Ramos (cell line): ENCODE measurements around the gene ACTG1.
"Not testable (repeated sequence)": the region's sequence is repeated elsewhere in the genome, so short reads cannot be mapped to it uniquely, and the experiment has no call there.

Experiments used
- in situ Hi-C: fragments of 300-500 bp; cut with MboI; formaldehyde crosslinking; loops from one replicate; pipeline ENCODE4 v1.14.3; 2022; ENCODE audit warnings: low sequenced_read_pairs; ENCODE audit not compliant: unreplicated experiment

ACTG1 gene

DNA sequence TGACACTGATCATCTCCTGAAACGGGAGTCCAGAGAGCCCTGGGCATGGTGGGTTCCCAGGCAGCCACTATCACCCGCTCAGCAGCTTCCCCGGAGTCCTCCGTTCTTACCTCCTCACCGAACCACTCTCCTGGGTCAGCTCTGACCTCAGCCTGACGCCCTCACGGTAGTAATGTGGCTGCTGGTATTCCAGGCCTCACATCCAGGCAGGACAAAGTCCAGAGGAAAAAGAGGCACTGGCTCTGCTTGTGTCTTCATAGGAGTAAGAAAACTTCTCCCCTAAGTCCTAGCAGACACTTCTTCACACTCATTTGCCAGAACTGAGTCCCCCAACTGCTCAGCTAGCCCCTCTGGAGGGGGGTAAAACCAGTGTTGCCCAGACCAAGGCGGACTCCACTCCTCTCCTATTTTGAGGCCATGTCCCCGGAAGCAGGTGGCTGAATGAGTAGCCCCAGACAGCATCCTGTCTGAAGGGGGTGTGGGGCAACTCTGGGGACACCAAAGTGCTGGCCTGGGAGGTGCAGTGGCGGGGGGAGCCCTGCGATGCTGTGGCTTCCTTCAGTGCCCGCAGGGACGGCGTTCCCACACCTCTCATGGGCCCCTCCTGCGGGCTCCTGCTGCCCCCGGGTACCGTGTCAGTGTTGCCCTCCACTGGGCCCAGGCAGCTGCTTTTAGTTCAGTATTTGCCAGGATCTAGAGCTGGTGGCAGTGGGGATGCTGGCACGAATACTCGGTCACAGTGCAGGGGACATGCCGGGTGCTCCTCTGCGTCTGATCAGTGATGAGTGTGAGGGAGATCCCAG lies 20.9 kb upstream of the ACTG1 start:
- in situ Hi-C loops, result no loop called here

DNA sequence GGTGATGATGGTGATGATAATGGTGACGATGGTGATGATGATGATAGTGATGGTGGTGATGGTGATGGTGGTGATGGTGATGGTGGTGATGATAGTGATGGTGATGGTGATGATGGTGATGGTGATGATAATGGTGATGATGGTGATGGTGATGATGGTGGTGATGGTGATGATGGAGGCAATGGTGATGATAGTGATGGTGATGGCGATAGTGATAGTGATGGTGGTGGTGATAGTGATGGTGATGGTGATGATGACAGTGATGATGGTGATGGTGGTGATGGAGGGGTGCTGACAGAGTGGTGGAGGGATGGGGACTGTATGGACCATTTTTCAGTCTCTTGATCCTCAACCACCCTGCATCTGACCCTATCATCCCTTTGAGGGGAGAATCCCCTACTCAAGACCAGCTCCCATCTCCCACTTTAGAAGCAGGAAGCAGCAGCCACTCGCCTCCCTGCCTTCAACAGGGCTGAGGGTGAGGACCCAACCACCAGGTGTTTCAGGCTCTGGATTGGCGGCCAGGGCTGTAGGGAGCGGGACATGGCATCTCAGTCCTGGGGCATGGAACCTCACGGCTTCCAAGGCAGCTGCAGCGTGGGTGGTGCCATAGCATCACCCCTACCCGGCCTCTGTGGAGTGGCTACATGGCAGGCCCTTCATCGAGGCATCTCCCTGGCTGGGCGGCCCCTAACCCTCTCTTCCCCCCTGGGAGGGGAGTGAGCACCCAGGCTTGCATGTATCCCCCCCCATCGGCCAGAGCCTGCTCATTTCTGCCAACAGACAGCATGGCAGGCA lies 20.1 kb upstream of the ACTG1 start:
- in situ Hi-C loops, result no loop called here

DNA sequence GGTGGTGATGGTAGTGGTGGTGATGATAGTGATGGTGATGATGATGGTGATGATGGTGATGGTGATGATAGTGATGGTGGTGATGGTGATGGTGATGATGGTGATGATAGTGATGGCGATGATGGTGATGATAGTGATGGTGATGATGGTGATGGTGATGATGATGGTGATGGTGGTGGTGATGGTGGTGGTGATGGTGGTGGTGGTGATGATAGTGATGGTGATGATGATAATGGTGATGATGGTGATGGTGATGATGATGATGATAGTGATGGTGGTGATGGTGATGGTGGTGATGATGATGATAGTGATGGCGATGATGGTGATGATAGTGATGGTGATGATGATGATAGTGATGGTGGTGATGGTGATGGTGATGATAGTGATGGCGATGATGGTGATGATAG lies 19.4 kb upstream of the ACTG1 start:
- in situ Hi-C loops, result not testable (repeated sequence)

DNA sequence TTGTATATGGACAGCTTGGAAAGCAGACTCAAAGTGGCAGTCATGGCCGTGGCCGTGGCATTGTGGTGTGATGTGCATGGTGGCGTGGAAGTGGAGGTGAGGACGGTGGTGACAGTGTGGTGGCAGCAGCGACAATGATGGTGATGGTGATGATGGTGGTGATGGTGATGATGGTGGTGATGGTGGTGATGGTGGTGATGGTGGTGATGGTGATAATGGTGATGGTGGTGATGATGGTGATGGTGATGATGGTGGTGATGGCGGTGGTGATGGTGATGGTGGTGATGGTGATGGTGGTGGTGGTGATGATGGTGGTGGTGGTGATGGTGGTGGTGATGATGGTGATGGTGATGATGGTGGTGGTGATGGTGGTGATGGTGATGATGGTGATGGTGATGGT lies 18.4 kb upstream of the ACTG1 start:
- in situ Hi-C loops, result not testable (repeated sequence)

DNA sequence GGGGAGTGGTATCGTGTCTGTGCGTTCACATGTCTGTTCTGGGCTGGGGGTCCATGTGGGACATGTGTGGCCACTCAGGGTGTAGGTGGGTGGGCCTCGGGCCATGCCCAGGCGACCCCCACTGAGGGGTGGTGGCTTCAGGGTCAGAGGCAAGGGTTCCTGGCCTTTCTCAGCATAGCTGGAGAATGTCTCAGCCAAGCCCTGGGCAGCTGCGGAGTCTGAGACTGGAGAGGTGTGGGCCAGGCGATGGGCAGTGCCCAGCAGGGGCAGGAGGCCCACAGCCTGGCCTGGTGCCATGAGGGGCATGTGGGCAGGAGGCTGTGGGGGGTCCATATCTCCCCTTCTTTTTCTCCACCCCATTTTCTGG lies 16.8 kb upstream of the ACTG1 start:
- in situ Hi-C loops, result no loop called here

DNA sequence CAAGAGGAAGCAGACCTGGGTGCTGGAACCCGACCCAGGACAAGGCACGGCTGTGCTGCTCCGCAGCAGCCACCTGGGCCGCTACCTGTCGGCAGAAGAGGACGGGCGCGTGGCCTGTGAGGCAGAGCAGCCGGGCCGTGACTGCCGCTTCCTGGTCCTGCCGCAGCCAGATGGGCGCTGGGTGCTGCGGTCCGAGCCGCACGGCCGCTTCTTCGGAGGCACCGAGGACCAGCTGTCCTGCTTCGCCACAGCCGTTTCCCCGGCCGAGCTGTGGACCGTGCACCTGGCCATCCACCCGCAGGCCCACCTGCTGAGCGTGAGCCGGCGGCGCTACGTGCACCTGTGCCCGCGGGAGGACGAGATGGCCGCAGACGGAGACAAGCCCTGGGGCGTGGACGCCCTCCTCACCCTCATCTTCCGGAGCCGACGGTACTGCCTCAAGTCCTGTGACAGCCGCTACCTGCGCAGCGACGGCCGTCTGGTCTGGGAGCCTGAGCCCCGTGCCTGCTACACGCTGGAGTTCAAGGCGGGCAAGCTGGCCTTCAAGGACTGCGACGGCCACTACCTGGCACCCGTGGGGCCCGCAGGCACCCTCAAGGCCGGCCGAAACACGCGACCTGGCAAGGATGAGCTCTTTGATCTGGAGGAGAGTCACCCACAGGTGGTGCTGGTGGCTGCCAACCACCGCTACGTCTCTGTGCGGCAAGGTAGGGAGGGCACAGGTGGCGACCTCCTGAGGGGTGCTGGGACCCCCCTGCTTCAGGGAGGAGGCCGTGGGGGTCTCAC lies 16.2 kb upstream of the ACTG1 start:
- in situ Hi-C loops, result no loop called here

DNA sequence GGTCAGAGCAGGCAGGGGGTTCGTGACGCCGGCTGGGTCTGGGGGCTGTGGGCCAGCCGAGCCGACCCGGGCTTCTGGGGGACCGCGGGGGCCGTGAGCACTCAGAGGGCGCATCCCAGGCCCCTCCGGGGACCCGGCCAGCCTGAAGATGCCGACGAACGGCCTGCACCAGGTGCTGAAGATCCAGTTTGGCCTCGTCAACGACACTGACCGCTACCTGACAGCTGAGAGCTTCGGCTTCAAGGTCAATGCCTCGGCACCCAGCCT lies 15.7 kb upstream of the ACTG1 start:
- in situ Hi-C loops, result no loop called here

DNA sequence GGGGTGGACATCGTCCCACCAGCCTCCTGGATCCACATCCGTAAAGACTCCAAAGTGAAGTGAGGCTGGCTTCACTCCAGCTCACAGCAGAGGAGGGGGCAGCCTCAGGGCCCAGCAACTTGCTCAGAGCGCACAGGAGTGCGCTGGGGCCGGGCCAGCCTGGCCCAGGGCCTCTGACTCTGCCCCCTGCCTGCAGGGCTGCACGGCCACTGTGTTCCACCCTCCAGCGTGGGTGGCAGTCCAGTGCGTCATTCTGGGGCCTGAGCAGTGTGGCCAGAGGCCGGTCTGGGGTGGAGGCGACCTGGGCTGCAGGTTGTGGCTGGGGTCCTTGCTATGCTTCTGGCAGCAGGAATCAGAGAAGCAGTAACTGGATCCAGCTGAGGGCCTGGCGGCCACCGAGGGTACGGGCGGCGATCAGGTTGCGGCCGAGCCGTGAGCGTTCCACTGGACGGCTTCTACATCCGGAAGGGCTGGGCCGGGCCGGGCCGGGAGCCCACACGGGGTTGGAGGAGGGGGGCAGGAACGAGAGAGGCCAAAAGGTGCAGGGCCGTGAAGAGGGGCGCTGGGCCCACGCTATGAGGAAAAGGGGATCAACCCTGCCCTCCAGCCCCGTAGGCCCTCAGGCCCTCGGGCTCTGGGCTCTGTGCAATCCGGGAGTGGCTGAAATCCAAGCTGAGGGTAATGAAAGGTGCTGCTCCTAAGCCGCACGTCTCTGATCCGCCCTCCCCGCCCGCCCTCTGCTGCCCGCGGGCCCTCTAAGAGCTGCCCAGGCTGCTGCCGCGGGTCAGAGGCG lies 15.2 kb upstream of the ACTG1 start, which contains the start of gene FSCN2:
Gene FSCN2, plus strand, starts transcription at position 787 of the 793 bp plus-strand sequence. CDS start 155 bp downstream, outside the sequence.
- in situ Hi-C loops, result no loop called here

DNA sequence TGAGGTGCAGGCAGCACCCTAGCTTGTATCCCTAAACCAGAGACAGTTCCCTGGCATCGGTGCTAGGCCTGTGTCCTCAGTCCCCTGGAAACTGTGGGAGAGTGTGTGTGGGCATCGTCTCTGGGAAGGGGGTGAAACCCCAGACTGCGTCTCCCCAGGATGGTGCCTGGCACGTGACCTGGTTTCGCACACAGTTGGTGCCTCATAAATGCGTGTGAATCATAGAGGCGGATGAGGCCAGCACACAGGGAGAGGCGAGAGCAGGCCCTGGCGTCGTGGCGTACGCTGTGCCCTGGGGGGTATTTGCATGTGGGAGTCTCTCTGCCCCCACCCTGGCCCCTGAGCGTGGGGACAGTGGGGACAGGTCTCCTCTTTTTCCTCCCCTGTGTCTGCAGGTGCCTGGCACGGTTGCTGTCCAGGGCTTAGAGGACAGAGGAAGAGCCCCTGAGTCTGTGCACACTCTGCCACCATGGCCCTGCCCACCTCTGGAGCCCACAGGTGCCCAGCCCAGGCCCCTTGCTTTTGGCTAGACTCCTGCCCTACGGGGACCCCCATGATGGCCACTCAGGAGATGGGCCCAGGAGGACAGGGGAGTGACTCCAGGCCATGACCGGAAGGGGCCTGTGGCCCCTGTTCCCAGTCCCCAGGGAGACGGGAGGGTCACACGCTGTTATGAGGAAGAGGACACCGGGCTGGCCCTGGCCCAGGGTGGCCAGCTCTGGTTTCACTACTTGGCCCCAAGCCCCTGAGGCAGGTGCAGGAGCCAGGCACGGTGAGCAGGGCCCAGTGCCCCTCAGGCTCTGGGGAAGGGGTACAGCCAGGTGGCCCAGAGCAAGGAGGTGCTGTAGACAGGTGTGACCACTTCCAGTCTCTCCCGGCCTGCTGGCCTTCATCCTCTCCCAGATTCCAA lies 14.3 kb upstream of the ACTG1 start:
- in situ Hi-C loops, result no loop called here

DNA sequence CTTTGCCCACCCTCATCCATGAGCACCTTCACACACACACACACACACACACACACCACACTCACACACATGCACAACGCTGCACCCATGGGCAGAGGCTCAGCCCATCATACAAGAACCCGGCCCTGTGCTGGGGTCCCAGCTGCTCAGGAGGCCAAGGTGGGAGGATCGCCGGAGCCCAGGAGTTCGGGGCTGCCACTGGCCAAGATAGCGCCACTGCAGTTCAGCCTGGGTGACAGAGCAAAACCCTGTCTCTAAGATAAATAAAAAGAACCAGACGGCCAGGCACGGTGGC lies 12.2 kb upstream of the ACTG1 start:
- in situ Hi-C loops, result no loop called here

DNA sequence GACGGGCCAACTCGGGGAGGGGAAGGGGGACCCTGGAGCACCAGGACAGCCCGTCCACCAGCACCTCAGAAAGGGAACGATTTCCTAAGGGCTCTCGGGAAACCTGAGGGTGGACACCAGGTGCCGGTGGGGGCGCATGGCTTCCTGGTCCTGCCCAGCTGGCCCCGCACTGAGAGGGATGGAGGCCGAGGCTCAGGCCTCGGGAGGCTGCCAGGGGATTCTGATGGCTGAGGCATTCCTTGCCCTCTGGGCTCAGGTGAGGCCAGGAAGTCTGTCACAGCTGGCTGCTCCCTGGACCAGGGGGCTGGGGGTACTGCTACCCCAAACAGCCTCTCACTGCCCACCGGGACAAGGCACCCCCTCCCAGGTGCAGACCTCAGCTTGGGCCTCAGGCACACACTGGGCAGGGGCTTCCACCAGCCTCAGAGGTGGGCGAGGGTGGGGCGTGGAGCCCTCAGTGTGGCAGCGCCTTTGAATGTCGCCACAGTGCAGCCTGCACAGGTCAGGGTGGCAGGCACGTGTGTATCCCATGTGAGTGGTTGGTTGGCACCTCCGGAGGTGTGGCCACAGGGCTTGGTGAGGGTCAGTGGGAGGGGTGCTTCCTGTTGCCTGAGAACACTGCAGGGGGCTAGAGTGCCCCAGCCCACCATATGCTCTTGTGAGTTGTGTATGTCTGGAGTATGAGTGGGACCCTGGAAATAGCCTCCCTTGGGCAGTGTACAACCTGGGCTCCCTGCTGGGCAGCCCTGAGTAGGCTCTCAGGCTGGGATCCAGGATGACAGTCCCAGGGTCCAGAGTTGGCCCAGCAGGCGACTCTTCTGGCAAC lies 11.7 kb upstream of the ACTG1 start:
- in situ Hi-C loops, result no loop called here

DNA sequence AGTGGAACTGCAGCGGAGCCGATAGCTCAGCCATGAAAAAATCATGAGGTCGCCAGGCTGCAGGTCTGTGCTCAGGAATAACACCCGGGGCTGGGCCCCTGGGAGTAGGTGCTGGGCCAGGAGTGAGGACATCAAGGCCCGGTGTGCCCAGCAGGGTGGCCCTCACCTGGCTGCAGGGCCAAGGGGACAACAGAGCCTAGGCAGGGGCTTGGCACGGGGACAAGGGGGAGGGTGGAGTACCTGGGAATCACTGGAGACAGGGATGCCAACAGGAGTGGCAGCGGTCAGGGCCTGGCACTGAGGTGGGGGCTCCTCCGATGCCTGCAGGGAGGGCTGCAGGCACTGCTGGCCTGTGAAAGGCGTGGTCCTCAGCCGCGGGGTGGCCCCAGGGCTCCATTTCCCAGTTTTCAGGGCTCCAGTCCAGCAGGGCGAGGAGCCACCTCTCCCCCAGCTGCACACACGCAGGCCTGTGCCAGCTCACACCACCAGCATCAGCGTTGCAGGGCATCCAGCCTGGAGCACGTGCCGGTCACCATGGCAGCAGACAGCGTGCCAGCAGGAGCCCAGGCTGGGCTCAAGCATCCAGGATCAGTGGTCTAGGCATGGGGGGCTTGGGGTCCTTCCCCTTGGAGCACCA lies 10.9 kb upstream of the ACTG1 start:
- in situ Hi-C loops, result no loop called here

DNA sequence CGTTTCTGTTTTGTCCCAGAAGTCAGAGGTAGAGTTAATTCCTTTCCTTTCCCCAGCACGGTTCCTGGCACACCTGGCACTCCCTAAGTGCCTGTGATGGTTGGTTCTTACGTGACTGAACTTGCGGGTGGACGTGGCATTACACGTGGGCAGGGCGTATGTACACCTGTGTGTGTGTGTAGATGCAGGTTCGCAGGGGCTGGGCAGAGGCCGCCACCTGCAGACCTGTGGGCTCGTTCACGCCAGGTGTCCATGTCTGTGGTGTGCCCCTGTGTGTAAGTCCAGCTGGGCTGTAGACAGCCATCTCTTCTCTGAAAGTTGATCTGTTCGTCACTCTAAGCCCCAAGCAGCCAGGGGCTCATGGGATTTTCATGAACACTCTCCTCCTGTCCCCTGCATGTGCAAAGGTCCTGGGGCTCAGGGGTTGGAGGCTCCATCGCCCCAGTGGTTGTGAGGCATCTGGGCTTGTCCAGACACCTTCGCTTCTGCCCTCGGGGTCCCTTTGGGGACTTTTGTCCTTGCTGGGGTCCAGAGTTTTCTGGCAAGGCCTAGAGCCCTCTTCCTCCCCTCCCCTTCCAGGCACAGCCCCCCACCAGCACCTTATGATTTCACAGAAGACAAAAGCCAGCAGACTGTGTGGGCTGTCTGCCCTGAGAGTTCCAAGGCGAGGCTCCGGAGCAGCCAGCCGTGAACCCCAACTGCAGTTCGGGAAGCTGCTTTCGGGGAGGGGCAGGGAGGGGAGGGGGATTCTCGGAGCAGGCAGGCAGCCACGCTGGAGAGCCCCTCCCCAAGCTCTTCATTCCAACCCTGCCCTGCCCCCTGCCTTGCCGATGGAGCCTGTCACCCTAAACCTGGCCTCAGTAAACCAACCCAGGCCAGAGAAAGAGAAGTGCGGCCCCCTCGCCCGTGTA lies 10.1 kb upstream of the ACTG1 start:
- in situ Hi-C loops, result no loop called here

DNA sequence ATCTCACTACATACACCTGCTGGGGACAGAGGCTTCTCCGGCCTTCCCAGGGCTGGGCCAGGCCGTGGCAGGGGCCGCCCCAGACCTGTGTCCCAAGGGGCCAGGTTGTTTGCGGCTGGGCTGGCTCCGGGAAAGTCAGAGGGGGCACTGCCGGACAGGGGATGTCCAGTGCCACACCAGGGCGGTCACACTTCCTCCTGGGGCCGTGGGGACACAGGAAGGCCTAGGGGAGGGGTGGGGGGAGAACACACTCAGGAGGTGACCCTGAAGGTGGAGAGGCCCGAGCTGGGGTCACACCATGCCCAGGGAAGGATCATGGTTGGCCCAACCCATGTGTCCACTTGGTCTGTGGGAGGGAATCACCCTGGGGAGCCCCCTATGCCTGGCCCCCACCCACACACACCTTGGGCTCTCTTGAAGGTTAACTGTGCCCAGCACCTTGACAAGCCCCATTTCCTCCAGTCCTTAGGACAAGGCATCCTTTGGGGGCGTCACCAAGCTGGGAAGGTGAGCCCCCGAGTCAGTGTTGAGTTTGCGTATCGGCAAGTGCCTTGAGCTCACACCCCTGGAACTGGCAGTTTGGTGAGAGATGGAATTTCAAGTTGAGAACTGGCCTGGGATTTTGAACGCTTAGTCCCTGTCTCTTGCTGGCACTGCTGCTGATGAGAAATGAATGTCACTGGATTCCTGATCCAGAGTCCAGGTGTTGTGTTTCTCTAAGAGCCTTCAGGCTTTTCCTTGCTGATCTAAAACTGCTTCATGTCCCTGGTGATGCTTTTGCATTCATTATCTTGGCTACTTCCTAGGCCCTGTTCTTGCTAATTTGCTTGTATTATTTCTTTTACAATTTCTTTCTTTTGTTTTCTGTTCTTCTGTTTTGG lies 7.7 kb upstream of the ACTG1 start:
- in situ Hi-C loops, result no loop called here

DNA sequence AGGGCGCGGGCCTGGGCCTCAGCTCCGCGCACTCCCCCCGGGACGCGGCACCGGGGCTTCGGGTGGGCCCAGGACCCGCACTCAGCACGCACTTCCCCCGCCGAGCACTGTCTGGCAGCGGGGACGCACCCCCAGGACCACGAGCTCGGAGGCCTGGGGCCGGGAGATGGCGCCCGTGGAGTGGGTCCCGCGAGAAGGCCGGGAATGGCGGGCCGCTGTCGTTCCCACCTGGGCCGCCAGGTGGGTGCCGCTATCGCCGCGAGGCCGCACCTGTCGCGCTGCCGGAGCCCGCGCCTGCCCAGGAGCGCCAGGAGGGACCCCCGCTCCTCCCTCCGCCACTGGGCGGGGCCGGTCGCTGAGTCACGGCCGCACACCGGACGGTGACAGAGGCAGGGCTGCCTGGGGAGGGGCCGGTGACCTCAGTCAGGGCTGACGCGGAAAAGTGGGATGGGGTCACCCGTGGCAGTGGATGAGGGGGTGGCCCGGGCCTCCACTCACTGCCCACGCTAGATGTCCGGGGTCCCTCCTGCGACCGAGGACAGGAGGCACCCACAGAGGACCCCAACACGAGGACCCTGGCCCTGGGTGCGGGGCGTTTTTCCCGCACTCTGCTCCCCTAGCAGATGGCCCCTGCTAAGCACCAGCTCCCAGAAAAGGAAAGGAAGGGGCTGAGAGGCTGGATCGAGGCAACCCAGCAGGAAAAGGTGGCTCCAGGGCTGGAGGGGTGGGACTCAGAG lies 6.9 kb upstream of the ACTG1 start:
- in situ Hi-C loops, result no loop called here
